ENCODE data around the gene DUSP18.
"Not testable (repeated sequence)": the region's sequence is repeated elsewhere in the genome, so short reads cannot be mapped to it uniquely, and the experiment has no call there.

DUSP18 gene

GRCh38 chr22:30676565-30676964 is 8.9 kb upstream of the DUSP18 start:
- not testable (repeated sequence) for DNase-seq

GRCh38 chr22:30675436-30675835 is 7.8 kb upstream of the DUSP18 start:
- no peak for DNase-seq

GRCh38 chr22:30674482-30674881 is 6.8 kb upstream of the DUSP18 start:
- DNase-seq, result no peak

GRCh38 chr22:30673136-30673535 is 5.5 kb upstream of the DUSP18 start:
- no peak for DNase-seq

- no peak for DNase-seq
These were observed 3.4 kb upstream of the DUSP18 start for GRCh38 chr22:30671071-30671470.

GRCh38 chr22:30668386-30668710 is 673 bp upstream of the DUSP18 start:
- DNase-seq, result no peak

- DNase-seq, result no peak
These were observed 575 bp downstream of the DUSP18 start for GRCh38 chr22:30667107-30667493.

GRCh38 chr22:30665786-30666185 is 1.9 kb downstream of the DUSP18 start:
- no peak for DNase-seq

GRCh38 chr22:30665266-30665665 is 2.4 kb downstream of the DUSP18 start:
- DNase-seq, result no peak

GRCh38 chr22:30664798-30665197 is 2.9 kb downstream of the DUSP18 start:
- DNase-seq, result no peak

GRCh38 chr22:30662040-30662439 is 5.6 kb downstream of the DUSP18 start:
- no peak for DNase-seq

- DNase-seq, result no peak
These were observed 12.1 kb downstream of the DUSP18 start for GRCh38 chr22:30655532-30655931.

- no peak for DNase-seq
These were observed 13.3 kb downstream of the DUSP18 start for GRCh38 chr22:30654361-30654760.

- DNase-seq, result no peak
These were observed 14.8 kb downstream of the DUSP18 start for GRCh38 chr22:30652852-30653251.

- DNase-seq, result peak; percentile 55 to 67
These were observed 17.1 kb downstream of the DUSP18 start for GRCh38 chr22:30650508-30651116.

GRCh38 chr22:30649430-30650007 is 18.2 kb downstream of the DUSP18 start:
- DNase-seq, result no peak

GRCh38 chr22:30648825-30649224 is 18.9 kb downstream of the DUSP18 start:
- DNase-seq, result no peak

GRCh38 chr22:30647536-30647935 is 20.1 kb downstream of the DUSP18 start:
- no peak for DNase-seq

GRCh38 chr22:30646518-30647160 is 21.0 kb downstream of the DUSP18 start:
- DNase-seq, result no peak

- peak in 1 of 2 donors; percentile 18 for DNase-seq
These were observed 24.4 kb downstream of the DUSP18 start for GRCh38 chr22:30643055-30643875.

GRCh38 chr22:30640839-30641430 is 26.7 kb downstream of the DUSP18 start:
- DNase-seq, result no peak

- DNase-seq, result no peak
These were observed 27.3 kb downstream of the DUSP18 start for GRCh38 chr22:30640361-30640760.

GRCh38 chr22:30637701-30638114 is 30.0 kb downstream of the DUSP18 start:
- DNase-seq, result no peak
